Measurements from ENCODE around the gene ADGRV1. TPM values are rescaled to one million over a fixed set of nuclear protein-coding genes. Genes with fewer than 3 reads are reported as not detected.
"Not testable (repeated sequence)": the region's sequence is repeated elsewhere in the genome, so short reads cannot be mapped to it uniquely, and the experiment has no call there.

ADGRV1 gene
- total RNA-seq, 4 donors from 2014 or later: 0.08 to 0.87 (median 0.41) TPM

DNA sequence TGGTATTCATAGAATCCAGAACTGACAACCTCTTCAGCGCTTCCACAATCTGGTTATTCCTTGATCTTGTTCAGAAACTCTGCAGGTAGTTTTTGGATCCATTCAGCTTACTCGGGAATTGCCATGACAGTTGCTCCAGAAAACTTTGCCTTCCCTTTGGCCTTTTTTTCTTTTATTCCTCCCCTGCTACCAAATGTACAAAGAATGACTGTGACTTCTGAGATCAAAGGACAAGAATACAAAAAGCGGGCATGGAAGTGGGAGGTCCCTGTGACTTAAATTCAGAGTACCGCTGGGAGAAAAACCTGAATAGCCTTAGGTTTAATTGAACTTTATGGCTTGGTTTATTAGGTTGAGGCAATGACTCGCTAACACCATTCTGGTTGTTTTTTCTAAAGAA lies 59.5 kb downstream of the ADGRV1 start:
- Histone ChIP-seq H3K4me1 (no peaks in the 10 kb centered on the region), H3K27me3 (no peaks in the 10 kb centered on the region), H3K4me3 (no peak overlapping the region), H3K27ac (no peak overlapping the region), H3K36me3 (no peaks in the 10 kb centered on the region), H3K9me3 (no peaks in the 10 kb centered on the region)
- 79 to 87% methylated on average over 5 of the region's 5 CpGs for WGBS, 2 donors (ENCODE audit: low coverage in 1 of 2)
- TF ChIP-seq POLR2AphosphoS5 (IDR thresholded peaks at IDR 0.05): no peak
- TF ChIP-seq POLR2A (IDR thresholded peaks at IDR 0.05): no peak
- no peak for TF ChIP-seq EP300 (IDR thresholded peaks at IDR 0.05)
- no peak for TF ChIP-seq CTCF (IDR thresholded peaks at IDR 0.05)
- no peak for ATAC-seq

- ATAC-seq, H3K27me3 ChIP-seq, H3K27ac ChIP-seq, H3K9me3 ChIP-seq, H3K4me3 ChIP-seq, H3K4me1 ChIP-seq, H3K36me3 ChIP-seq: not testable (repeated sequence)
- 80 to 100% methylated on average over 1 to 2 of the region's 6 CpGs for WGBS, 2 donors (ENCODE audit: low coverage in 1 of 2)
Observed at GRCh38 chr5:90619762-90620161, 61.2 kb downstream of the ADGRV1 start.

DNA sequence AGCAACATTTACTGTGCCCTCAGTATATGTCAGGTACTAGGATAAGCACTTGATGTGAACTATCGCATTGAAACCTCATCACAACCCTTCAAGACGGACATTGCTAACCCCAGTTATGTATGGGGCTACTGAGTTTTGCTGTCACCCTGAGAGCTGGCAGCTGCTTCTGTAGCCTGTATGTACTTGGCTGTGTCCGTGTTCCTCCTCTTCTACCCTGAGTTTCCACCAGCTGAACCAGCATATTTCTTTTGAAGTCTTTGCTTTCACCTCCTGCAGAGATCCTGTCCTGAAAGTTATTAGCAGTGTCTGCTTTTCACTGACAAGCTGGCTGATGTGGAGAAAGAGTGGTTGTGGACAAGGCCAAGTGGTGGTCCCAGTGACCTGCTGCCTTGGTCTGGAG lies 63.3 kb downstream of the ADGRV1 start:
- H3K36me3 ChIP-seq: no peaks in the 10 kb centered on the region
- H3K9me3 ChIP-seq: no peaks in the 10 kb centered on the region
- no peak for ATAC-seq
- no peaks in the 10 kb centered on the region for H3K4me1 ChIP-seq
- no peak overlapping the region for H3K4me3 ChIP-seq
- 69 to 72% methylated on average over 3 of the region's 3 CpGs for WGBS, 2 donors (ENCODE audit: low coverage in 1 of 2)
- H3K27ac ChIP-seq: no peak overlapping the region
- no peak for TF ChIP-seq POLR2A (IDR thresholded peaks at IDR 0.05)
- no peak for TF ChIP-seq CTCF (IDR thresholded peaks at IDR 0.05)
- no peak for TF ChIP-seq EP300 (IDR thresholded peaks at IDR 0.05)
- TF ChIP-seq POLR2AphosphoS5 (IDR thresholded peaks at IDR 0.05): no peak
- no peaks in the 10 kb centered on the region for H3K27me3 ChIP-seq

- 61% methylated on average over 2 of the region's 2 CpGs for WGBS, 2 donors (ENCODE audit: low coverage in 1 of 2)
- no peak for ATAC-seq
- Histone ChIP-seq H3K4me3 (no peak overlapping the region), H3K9me3 (no peaks in the 10 kb centered on the region), H3K4me1 (no peaks in the 10 kb centered on the region), H3K27ac (no peak overlapping the region), H3K27me3 (no peaks in the 10 kb centered on the region), H3K36me3 (no peaks in the 10 kb centered on the region)
- TF ChIP-seq CTCF (IDR thresholded peaks at IDR 0.05) (no peak), POLR2A (IDR thresholded peaks at IDR 0.05) (no peak), EP300 (IDR thresholded peaks at IDR 0.05) (no peak), POLR2AphosphoS5 (IDR thresholded peaks at IDR 0.05) (no peak)
Observed at GRCh38 chr5:90626493-90626892, 67.9 kb downstream of the ADGRV1 start.

GRCh38 chr5:90628492-90628891 lies 69.9 kb downstream of the ADGRV1 start:
- H3K9me3 ChIP-seq: no peaks in the 10 kb centered on the region
- no peak overlapping the region for H3K27ac ChIP-seq
- H3K4me1 ChIP-seq: no peaks in the 10 kb centered on the region
- H3K27me3 ChIP-seq: no peaks in the 10 kb centered on the region
- no peak overlapping the region for H3K4me3 ChIP-seq
- no peak for TF ChIP-seq POLR2A (IDR thresholded peaks at IDR 0.05)
- no peak for TF ChIP-seq POLR2AphosphoS5 (IDR thresholded peaks at IDR 0.05)
- TF ChIP-seq EP300 (IDR thresholded peaks at IDR 0.05): no peak
- TF ChIP-seq CTCF (IDR thresholded peaks at IDR 0.05): no peak
- no peaks in the 10 kb centered on the region for H3K36me3 ChIP-seq
- no peak for ATAC-seq
- 86 to 92% methylated on average over 6 of the region's 6 CpGs for WGBS, 2 donors (ENCODE audit: low coverage in 1 of 2)

- no peak for TF ChIP-seq CTCF (IDR thresholded peaks at IDR 0.05)
- no peak for TF ChIP-seq POLR2AphosphoS5 (IDR thresholded peaks at IDR 0.05)
- TF ChIP-seq EP300 (IDR thresholded peaks at IDR 0.05): no peak
- no peak for TF ChIP-seq POLR2A (IDR thresholded peaks at IDR 0.05)
- no peak overlapping the region for H3K27ac ChIP-seq
- 33 to 38% methylated on average over 2 of the region's 2 CpGs for WGBS, 2 donors (ENCODE audit: low coverage in 1 of 2)
- H3K4me1 ChIP-seq: no peaks in the 10 kb centered on the region
- no peak overlapping the region for H3K4me3 ChIP-seq
- H3K27me3 ChIP-seq: no peaks in the 10 kb centered on the region
- H3K36me3 ChIP-seq: no peaks in the 10 kb centered on the region
- no peaks in the 10 kb centered on the region for H3K9me3 ChIP-seq
- no peak for ATAC-seq
Observed at GRCh38 chr5:90632791-90633190, 74.2 kb downstream of the ADGRV1 start.
